Measurements from ENCODE around the gene HAUS5.
"Not testable (repeated sequence)": the region's sequence is repeated elsewhere in the genome, so short reads cannot be mapped to it uniquely, and the experiment has no call there.

Gene HAUS5

DNA sequence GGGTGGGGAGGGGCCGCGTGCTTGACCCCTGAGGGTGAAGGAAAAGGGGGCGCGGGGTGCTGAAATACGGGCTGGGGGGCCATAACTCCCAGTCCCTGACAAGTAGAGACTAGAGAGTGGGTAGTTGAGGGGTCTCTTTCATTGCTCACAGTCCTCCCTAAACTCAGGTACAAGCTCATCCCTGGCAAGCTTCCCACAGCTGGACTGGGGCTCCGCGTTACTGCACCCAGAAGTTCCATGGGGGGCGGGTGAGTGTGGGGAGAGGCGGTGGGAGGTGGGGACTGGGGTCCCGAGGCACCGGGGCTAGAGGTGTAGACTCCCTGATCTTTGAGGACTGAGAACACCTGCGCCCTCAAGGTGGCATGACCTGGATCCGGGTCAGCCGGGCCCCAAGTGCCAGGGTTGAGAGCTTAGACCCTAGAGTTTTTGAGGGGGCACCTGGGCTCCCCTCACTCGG is 30.3 kb downstream of the HAUS5 start:
- DNase-seq (ENCODE audit: low read depth in 2 of 2), result no peak

- DNase-seq (ENCODE audit: low read depth in 2 of 2), result peak; percentile 44 to 51
Measured at GRCh38 chr19:35643255-35644205, 31.0 kb downstream of the HAUS5 start.

DNA sequence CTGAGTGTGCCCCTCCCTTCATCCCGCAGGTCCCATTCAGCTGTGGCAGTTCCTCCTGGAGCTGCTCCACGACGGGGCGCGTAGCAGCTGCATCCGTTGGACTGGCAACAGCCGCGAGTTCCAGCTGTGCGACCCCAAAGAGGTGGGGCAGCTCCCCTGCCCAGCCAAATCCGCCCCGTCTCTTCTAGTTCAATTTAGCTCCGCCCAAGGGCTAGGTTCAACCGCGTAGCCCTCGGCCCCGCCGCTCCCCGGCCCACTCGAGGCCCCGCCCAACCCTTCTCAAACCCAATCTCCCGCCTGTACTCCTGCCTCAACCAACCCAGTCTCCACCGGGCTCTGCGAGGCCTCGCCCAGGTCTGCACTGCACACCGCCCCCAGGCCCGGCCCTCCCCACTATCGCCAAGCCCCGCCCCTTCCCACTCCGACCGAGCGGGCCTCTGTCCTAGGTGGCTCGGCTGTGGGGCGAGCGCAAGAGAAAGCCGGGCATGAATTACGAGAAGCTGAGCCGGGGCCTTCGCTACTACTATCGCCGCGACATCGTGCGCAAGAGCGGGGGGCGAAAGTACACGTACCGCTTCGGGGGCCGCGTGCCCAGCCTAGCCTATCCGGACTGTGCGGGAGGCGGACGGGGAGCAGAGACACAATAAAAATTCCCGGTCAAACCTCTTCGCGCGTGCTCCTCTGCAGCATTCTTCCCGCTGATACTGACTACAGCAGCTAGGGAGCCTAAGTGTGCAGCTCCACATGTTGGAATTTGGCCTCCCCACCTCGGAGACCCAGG is 31.9 kb downstream of the HAUS5 start:
- peak; percentile 84 to 87 for DNase-seq (ENCODE audit: low read depth in 2 of 2)

DNA sequence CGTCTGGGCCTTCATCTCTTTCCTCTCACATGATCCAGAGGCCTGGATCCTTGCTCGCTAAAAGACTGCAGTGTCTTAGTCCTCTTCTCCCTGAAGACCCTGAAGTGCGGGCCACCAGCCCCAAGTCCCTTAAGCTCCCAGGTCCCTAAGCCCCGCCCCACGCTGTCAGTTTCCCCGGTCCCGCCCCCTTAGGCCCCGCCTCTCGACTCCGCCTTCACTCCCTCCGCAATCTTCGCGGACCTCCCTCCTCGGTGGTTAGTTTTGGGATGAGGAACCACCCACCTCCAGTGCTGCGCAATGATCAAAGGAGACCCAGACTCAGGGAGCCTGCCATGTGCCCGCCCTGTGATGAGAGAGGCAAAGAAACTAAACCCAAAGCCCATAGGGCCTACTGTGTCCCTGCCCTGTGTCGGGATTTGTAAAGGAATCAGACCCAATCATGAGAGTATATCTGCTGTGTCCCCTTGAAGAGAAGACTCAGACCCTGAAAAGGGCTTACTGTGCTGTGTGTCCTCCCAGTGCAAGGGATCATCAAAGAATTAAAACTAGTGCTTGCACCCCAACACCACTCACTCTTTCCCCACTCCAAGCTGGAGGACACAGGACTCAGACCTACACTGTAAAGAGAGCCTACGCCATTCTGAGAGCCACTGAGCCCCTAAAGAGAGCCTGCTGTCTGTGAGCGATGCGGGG is 32.6 kb downstream of the HAUS5 start:
- peak; percentile 22 to 81 for DNase-seq (ENCODE audit: low read depth in 2 of 2)

GRCh38 chr19:35645680-35646511 is 33.4 kb downstream of the HAUS5 start:
- no peak for DNase-seq (ENCODE audit: low read depth in 2 of 2)

DNA sequence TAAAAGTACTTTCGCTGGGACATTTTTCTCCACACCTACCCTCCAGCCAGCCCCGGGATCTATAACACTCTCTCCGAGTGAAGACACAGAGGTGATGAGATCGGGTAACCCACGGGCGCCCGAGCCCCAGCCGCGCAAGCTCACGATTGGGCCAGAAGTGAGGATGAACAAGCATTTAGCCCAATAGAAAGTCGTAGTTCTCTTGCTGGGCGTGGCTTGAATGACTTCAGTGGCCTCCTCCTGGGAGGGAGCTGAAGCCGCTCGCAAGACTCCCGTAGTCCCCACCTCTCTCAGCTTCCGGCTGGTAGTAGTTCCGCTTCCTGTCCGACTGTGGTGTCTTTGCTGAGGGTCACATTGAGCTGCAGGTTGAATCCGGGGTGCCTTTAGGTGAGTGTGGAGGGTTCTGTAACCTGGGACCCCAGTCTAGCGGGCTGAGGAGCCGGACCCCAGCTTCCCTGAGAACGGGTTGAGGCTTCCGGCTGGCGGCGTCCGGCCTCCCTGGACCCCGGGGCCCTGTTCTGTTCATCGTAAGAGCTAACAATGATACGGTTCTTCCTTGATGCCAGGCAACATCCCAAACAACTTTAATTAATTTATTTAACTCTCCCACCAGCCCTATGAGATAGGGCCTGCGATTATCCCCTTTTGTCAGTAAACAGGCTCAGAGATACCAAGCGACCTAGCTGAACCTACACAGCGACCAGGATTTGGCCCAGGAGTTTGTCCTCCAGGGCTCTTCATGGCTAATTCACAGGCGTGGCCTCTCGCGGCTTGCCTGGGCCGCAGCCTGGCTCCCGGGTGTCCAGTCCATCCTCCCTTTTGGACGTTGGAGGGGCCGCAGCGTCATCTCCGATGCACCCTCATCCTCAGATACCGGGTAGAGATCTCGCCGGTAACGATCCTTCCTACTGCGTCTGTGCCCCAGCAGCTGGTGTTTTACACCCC is 35.8 kb downstream of the HAUS5 start, which contains the start of gene COX6B1:
TSS of gene COX6B1 (plus strand) at position 307 of the 945 bp plus-strand sequence. CDS start 2,921 bp downstream, outside the sequence.
- peak; percentile 69 to 76 for DNase-seq (ENCODE audit: low read depth in 2 of 2)

GRCh38 chr19:35650581-35650980 is 38.0 kb downstream of the HAUS5 start:
- no peak for DNase-seq (ENCODE audit: low read depth in 2 of 2)

- DNase-seq (ENCODE audit: low read depth in 2 of 2), result not testable (repeated sequence)
Measured at GRCh38 chr19:35654828-35655227, 42.3 kb downstream of the HAUS5 start.

DNA sequence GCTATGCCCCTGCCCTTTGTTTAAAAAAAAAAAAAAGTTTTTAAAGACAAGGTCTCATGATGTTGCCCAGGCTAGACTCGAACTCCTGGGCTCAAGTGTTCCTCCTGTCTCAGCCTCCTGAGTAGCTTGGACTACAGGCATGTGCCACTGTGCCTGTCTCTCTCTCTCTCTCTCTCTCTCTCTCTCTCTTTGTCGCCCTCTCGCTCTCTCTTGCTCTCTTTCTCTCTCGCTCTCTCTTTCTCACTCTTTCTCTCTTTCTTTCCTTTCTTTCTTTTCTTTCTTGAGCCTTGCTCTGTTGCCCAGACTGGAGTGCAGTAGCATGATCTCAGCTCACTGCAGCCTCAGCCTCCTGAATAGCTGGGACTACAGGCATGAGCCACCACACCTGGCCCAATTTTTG is 43.1 kb downstream of the HAUS5 start:
- no peak for DNase-seq (ENCODE audit: low read depth in 2 of 2)

GRCh38 chr19:35656700-35657099 is 44.2 kb downstream of the HAUS5 start:
- no peak for DNase-seq (ENCODE audit: low read depth in 2 of 2)

- DNase-seq (ENCODE audit: low read depth in 2 of 2), result no peak
Measured at GRCh38 chr19:35657904-35658700, 45.6 kb downstream of the HAUS5 start.

DNA sequence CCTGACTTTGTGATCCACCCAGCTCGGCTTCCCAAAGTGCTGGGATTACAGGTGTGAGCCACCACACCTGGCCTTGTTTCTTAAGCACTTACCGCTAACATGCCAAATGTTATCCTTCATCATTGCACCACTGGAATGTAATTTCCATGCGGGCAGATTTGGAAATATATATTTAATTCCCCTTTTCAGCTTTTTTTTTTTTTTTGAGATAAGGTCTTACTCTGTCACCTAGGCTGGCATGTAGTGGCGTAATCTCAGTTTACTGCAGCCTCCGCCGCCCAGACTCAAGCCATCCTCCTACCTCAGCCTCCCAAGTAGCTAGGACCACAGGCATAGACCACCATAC is 49.4 kb downstream of the HAUS5 start:
- DNase-seq (ENCODE audit: low read depth in 2 of 2), result no peak

GRCh38 chr19:35663981-35664380 is 51.4 kb downstream of the HAUS5 start:
- no peak for DNase-seq (ENCODE audit: low read depth in 2 of 2)

DNA sequence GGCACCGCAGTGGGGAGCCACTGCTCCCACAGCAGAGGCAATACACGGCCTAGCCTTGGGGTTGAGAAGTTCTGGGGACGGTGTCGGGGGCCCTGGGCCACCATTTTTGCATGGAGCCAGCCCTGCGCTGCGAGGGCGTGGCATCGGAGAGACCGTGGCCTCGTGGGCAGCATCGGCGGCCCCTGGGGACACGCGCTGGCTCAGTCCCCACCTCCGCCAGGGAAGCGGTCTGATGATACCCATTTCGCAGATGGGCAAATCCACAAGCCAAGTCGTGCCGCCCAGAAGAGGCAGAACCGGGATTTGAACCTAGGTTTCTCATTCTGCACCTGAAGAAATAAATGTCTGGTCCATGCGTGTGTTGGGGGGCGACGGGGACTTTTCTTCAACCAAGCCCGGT is 52.6 kb downstream of the HAUS5 start:
- DNase-seq (ENCODE audit: low read depth in 2 of 2), result no peak

GRCh38 chr19:35665604-35666003 is 53.1 kb downstream of the HAUS5 start:
- no peak for DNase-seq (ENCODE audit: low read depth in 2 of 2)

GRCh38 chr19:35666251-35666913 is 53.8 kb downstream of the HAUS5 start, which contains the start of gene UPK1A:
Gene UPK1A, plus strand, starts transcription at chr19:35666517. Its CDS starts 296 bp downstream, at chr19:35666813.
- no peak for DNase-seq (ENCODE audit: low read depth in 2 of 2)

- DNase-seq (ENCODE audit: low read depth in 2 of 2), result no peak
Measured at GRCh38 chr19:35669566-35669965, 57.0 kb downstream of the HAUS5 start.

GRCh38 chr19:35669974-35670373 is 57.4 kb downstream of the HAUS5 start:
- DNase-seq (ENCODE audit: low read depth in 2 of 2), result no peak
